GM18505 (cell line): ENCODE measurements around the gene CD44.
A peak's percentile ranks its signal among the peaks of the same experiment; 100 is the strongest.
"Not testable (repeated sequence)": the region's sequence is repeated elsewhere in the genome, so short reads cannot be mapped to it uniquely, and the experiment has no call there.

Source experiments
- ATAC-seq: cut with Tn5 transposase; IDR thresholded peaks from one replicate; pipeline ENCODE4 v1.9.1; 2021; ENCODE audit not compliant: unreplicated experiment
- POLR2A ChIP-seq: IDR thresholded peaks from 4 replicates; pipeline ENCODE4 v1.6.1; 2011; ENCODE audit warnings: borderline replicate concordance; ENCODE audit not compliant: insufficient read depth, insufficient read length; ENCODE audit errors: extremely low read depth

The CD44 gene

GRCh38 chr11:35215945-35216344, 77.0 kb downstream of the CD44 start:
- TF ChIP-seq POLR2A = no peak
- no peak for ATAC-seq

- TF ChIP-seq POLR2A = peak; percentile 19
These were observed 78.1 kb downstream of the CD44 start for GRCh38 chr11:35216962-35217678.

GRCh38 chr11:35218956-35219355, 80.0 kb downstream of the CD44 start:
- TF ChIP-seq POLR2A = no peak
- no peak for ATAC-seq

More at GRCh38 chr11:35216962-35217678, 78.1 kb downstream of the CD44 start:
- ATAC-seq = no peak

GRCh38 chr11:35223371-35223796, 84.4 kb downstream of the CD44 start:
- no peak for ATAC-seq
- peak; percentile 3 for TF ChIP-seq POLR2A

- ATAC-seq = no peak
- TF ChIP-seq POLR2A = no peak
These were observed 85.0 kb downstream of the CD44 start for GRCh38 chr11:35223991-35224390.

GRCh38 chr11:35225946-35226520, 87.1 kb downstream of the CD44 start:
- no peak for TF ChIP-seq POLR2A
- no peak for ATAC-seq

DNA sequence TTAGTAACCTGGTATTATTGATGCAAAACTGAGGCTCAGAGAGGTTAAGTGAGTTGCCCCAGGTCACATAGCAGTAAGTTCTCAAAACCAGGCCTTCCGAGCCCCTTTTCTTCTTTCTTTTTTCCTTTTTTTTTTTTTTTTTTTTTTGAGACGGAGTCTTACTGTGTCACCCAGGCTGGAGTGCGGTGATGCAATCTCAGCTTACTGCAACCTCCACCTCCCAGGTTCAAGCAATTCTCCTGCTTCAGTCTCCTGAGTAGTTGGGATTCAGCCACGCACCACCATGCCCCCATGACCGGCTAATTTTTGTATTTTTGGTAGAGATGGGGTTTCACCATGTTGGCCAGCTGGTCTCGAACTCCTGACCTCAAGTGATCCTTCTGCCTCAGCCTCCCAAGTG, 87.8 kb downstream of the CD44 start:
- ATAC-seq = not testable (repeated sequence)

DNA sequence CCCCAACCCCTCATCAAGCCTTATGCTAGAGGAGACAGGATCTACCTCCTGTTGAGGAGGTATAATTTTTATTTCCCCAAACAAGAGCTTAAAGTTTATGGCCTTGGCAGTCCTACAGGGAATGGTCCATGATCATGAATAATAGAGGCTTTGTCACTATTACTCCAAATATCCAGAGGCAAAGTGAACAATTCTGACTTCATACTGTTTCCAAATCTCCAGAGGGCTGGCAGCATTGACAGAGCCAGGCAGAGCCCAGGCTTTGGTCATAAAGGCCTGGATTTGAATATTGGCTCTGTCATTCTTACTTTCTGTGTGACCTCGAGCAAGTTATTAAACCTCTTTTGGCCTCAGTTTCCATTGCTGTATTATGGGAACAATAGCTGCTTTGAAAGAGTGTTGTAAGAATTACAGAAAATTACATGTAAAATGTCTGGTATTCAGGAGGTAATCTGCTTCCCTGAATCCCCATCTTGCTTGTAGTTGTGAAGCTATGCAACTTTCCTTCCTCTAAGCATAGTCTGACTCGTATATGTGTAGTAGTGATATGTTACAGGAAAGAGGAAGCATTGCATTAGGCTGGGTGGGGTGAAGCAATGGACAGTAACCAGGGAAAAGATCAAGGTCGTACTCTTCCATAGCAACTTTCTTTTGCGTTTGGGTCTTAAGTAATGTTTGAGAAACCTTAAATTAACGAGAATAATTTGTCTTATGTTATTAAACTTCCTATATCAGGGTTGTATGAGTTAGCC, 88.8 kb downstream of the CD44 start:
- no peak for ATAC-seq
- TF ChIP-seq POLR2A = no peak

DNA sequence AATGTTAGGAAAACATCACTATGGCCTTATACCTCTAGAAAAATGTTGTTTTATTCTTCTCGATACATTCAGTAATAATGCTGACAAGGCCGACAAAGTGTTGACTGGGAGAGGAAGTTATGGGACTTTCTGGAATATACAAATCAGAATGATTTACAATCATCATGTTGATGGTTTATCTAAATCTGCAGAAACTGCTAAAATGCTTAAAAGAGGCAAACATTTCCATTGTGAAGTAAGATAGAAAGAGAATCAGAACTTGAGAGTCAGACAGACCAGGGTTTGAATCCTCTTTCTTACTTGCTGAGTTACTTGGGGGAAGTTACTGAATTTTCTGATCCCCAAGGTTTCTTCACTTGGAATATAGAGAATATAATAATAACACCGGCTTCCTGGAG, 89.4 kb downstream of the CD44 start:
- no peak for TF ChIP-seq POLR2A
- ATAC-seq = no peak

DNA sequence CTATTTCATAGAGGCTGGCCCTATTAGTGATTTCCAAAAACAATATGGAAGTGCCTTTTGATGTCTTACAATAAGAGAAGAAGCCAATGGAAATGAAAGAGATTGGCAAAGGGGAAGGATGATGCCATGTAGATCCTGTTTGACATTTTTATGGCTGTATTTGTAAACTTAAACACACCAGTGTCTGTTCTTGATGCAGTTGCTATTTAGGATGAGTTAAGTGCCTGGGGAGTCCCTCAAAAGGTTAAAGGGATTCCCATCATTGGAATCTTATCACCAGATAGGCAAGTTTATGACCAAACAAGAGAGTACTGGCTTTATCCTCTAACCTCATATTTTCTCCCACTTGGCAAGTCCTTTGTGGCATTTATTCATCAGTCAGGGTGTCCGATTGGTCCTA, 91.4 kb downstream of the CD44 start:
- no peak for TF ChIP-seq POLR2A
- ATAC-seq = no peak

GRCh38 chr11:35231076-35231860, 92.3 kb downstream of the CD44 start:
- TF ChIP-seq POLR2A = no peak
- no peak for ATAC-seq

- no peak for TF ChIP-seq POLR2A
- no peak for ATAC-seq
These were observed 93.9 kb downstream of the CD44 start for GRCh38 chr11:35232891-35233330.

DNA sequence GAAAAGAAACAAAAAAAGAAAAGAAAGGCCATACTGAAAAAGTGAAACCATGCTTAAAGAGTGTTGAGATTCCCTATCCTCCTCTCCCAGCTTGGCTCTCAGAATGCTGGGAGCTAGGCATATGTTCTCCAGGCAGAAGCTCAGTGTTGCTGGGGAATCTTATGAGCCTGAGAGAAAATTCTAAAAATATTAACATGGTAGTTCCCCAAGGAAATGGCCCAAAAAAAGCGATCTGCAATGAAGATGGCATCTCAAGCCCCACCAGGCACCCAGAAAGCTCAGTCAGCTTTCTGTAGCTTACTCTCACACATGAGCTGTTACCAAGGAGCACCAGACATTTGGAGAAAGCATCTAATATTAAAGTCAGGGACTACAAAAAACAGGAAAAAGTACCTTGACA, 94.5 kb downstream of the CD44 start:
- no peak for TF ChIP-seq POLR2A

More for the DNA sequence above, 94.5 kb downstream of the CD44 start:
- ATAC-seq = no peak
